ENCODE data around the gene GAGE2A.
"Not testable (repeated sequence)": the region's sequence is repeated elsewhere in the genome, so short reads cannot be mapped to it uniquely, and the experiment has no call there.

The GAGE2A gene

GRCh38 chrX:49589196-49589595 is at the start of gene GAGE2A:
Gene GAGE2A (plus strand): TSS chrX:49589496. CDS start chrX:49590651, 1,155 bp downstream.
- DNase-seq (ENCODE audit: low spot score), result not testable (repeated sequence)

- not testable (repeated sequence) for DNase-seq (ENCODE audit: low spot score)
Measured at GRCh38 chrX:49541433-49541832, 47.9 kb upstream of the GAGE2A start, which contains the start of gene GAGE12D. Gene GAGE12D (plus strand): TSS chrX:49541733. CDS start chrX:49542888, 1,155 bp downstream.

- DNase-seq (ENCODE audit: low spot score), result not testable (repeated sequence)
Measured at GRCh38 chrX:49550989-49551388, 38.3 kb upstream of the GAGE2A start, which contains the start of gene GAGE12E. Gene GAGE12E (plus strand): TSS chrX:49551289. CDS start chrX:49552444, 1,155 bp downstream.

- DNase-seq (ENCODE audit: low spot score), result not testable (repeated sequence)
Measured at GRCh38 chrX:49560542-49560941, 28.8 kb upstream of the GAGE2A start, which contains the start of gene GAGE12F. Gene GAGE12F (plus strand): TSS chrX:49560842. CDS start chrX:49561997, 1,155 bp downstream.

GRCh38 chrX:49568728-49569127 is 20.6 kb upstream of the GAGE2A start:
- DNase-seq (ENCODE audit: low spot score), result not testable (repeated sequence)

- not testable (repeated sequence) for DNase-seq (ENCODE audit: low spot score)
Measured at GRCh38 chrX:49569152-49569551, 20.1 kb upstream of the GAGE2A start.

GRCh38 chrX:49570100-49570499 is 19.2 kb upstream of the GAGE2A start, which contains the start of gene GAGE12G:
Gene GAGE12G (plus strand): TSS chrX:49570400. CDS start chrX:49571555, 1,155 bp downstream.
- DNase-seq (ENCODE audit: low spot score), result not testable (repeated sequence)

- DNase-seq (ENCODE audit: low spot score), result not testable (repeated sequence)
Measured at GRCh38 chrX:49579649-49580048, 9.6 kb upstream of the GAGE2A start, which contains the start of gene GAGE12H. Gene GAGE12H (plus strand): TSS chrX:49579949. CDS start chrX:49581104, 1,155 bp downstream.

- DNase-seq (ENCODE audit: low spot score), result not testable (repeated sequence)
Measured at GRCh38 chrX:49589769-49590478, 628 bp downstream of the GAGE2A start.

- not testable (repeated sequence) for DNase-seq (ENCODE audit: low spot score)
Measured at GRCh38 chrX:49590488-49590887, 1.2 kb downstream of the GAGE2A start.

GRCh38 chrX:49598720-49599119 is 9.4 kb downstream of the GAGE2A start, which contains the start of gene GAGE1:
Gene GAGE1 (plus strand): TSS chrX:49599020. CDS start chrX:49600175, 1,155 bp downstream.
- DNase-seq (ENCODE audit: low spot score), result not testable (repeated sequence)

- DNase-seq (ENCODE audit: low spot score), result peak; percentile 24
Measured at GRCh38 chrX:49610718-49611310, 21.5 kb downstream of the GAGE2A start.

- DNase-seq (ENCODE audit: low spot score), result no peak
Measured at GRCh38 chrX:49618574-49618973, 29.3 kb downstream of the GAGE2A start.

GRCh38 chrX:49627086-49627777 is 37.9 kb downstream of the GAGE2A start:
- peak; percentile 61 for DNase-seq (ENCODE audit: low spot score)

- no peak for DNase-seq (ENCODE audit: low spot score)
Measured at GRCh38 chrX:49644991-49645637, 55.8 kb downstream of the GAGE2A start.

Data from COLO829 (cell line).